ENCODE data around the gene RNASE11. TPM values are rescaled to one million over a fixed set of nuclear protein-coding genes. Genes with fewer than 3 reads are reported as not detected.
"Not testable (repeated sequence)": the region's sequence is repeated elsewhere in the genome, so short reads cannot be mapped to it uniquely, and the experiment has no call there.

Gene RNASE11
- polyA plus RNA-seq, 1 donor (not counting 4 experiments of a cell fraction or from before 2014, with no cell fraction given): not detected

- H3K36me3 ChIP-seq (ENCODE audit: control insufficient read depth in 2 of 2, extremely low read depth in 1 of 2, insufficient read depth in 2 of 2, low read length in 2 of 2): no peaks in the 10 kb centered on the region
- H3K79me2 ChIP-seq (ENCODE audit: control insufficient read depth, insufficient read depth, low read length): no peaks in the 10 kb centered on the region
- no peak for FAIRE-seq
- H3K9ac ChIP-seq (ENCODE audit: control insufficient read depth, extremely low read depth, insufficient read depth, low read length): no peak overlapping the region
- H2AFZ ChIP-seq (ENCODE audit: control insufficient read depth, low read length): no peak overlapping the region
- dilution Hi-C loops (cut with MboI; ENCODE audit: extremely low pct_ligation_motif_present, low sequenced_read_pairs): no loop called here
- no peak overlapping the region for H3K4me3 ChIP-seq (ENCODE audit: control insufficient read depth in 2 of 3, extremely low read depth in 1 of 3, insufficient read depth in 2 of 3, low read depth in 1 of 3, low read length in 3 of 3)
- H4K20me1 ChIP-seq (ENCODE audit: control insufficient read depth, extremely low read depth, insufficient read depth, low read length): no peaks in the 10 kb centered on the region
- no peaks in the 10 kb centered on the region for H3K27me3 ChIP-seq (ENCODE audit: control insufficient read depth, extremely low read depth, insufficient read depth, low read length)
- no peak for DNase-seq (ENCODE audit: low read depth, low spot score)
- TF ChIP-seq EZH2 (IDR thresholded peaks at IDR 0.05; ENCODE audit: low read length): no peak
- TF ChIP-seq CTCF (optimal IDR thresholded peaks at IDR 0.05 in 1 of 3, IDR thresholded peaks at IDR 0.05 in 1 of 3, conservative IDR thresholded peaks at IDR 0.05 in 1 of 3; ENCODE audit: extremely low read depth in 1 of 3, insufficient read depth in 2 of 3, low read length in 3 of 3): no peak
- H3K4me2 ChIP-seq (ENCODE audit: control insufficient read depth, extremely low read depth, insufficient read depth, low read depth, low read length): no peak overlapping the region
- no peaks in the 10 kb centered on the region for H3K4me1 ChIP-seq (ENCODE audit: control insufficient read depth, extremely low read depth, insufficient read depth, low read length)
- H3K9me1 ChIP-seq (ENCODE audit: control insufficient read depth, extremely low read depth, insufficient read depth, low read length): no peaks in the 10 kb centered on the region
- no peaks in the 10 kb centered on the region for H3K9me3 ChIP-seq (ENCODE audit: control insufficient read depth, low read depth, low read length)
- no peak overlapping the region for H3K27ac ChIP-seq (ENCODE audit: control insufficient read depth, insufficient read depth, low read length)
Observed at GRCh38 chr14:20620798-20621478, 33.1 kb upstream of the RNASE11 start.

- FAIRE-seq; dilution Hi-C loops (cut with MboI; ENCODE audit: extremely low pct_ligation_motif_present, low sequenced_read_pairs); H3K4me2 ChIP-seq (ENCODE audit: control insufficient read depth, extremely low read depth, insufficient read depth, low read depth, low read length): not testable (repeated sequence)
Observed at GRCh38 chr14:20619688-20620087, 31.9 kb upstream of the RNASE11 start.

GRCh38 chr14:20618271-20618749 is 30.5 kb upstream of the RNASE11 start:
- dilution Hi-C loops (cut with MboI; ENCODE audit: extremely low pct_ligation_motif_present, low sequenced_read_pairs): no loop called here
- Histone ChIP-seq H3K9me1 (ENCODE audit: control insufficient read depth, extremely low read depth, insufficient read depth, low read length) (no peaks in the 10 kb centered on the region), H2AFZ (ENCODE audit: control insufficient read depth, low read length) (no peak overlapping the region), H3K4me3 (ENCODE audit: control insufficient read depth in 2 of 3, extremely low read depth in 1 of 3, insufficient read depth in 2 of 3, low read depth in 1 of 3, low read length in 3 of 3) (no peak overlapping the region), H3K4me2 (ENCODE audit: control insufficient read depth, extremely low read depth, insufficient read depth, low read depth, low read length) (no peak overlapping the region), H3K27ac (ENCODE audit: control insufficient read depth, insufficient read depth, low read length) (no peak overlapping the region), H3K9me3 (ENCODE audit: control insufficient read depth, low read depth, low read length) (no peaks in the 10 kb centered on the region), H4K20me1 (ENCODE audit: control insufficient read depth, extremely low read depth, insufficient read depth, low read length) (no peaks in the 10 kb centered on the region), H3K79me2 (ENCODE audit: control insufficient read depth, insufficient read depth, low read length) (no peaks in the 10 kb centered on the region), H3K27me3 (ENCODE audit: control insufficient read depth, extremely low read depth, insufficient read depth, low read length) (no peaks in the 10 kb centered on the region), H3K9ac (ENCODE audit: control insufficient read depth, extremely low read depth, insufficient read depth, low read length) (no peak overlapping the region), H3K36me3 (ENCODE audit: control insufficient read depth in 2 of 2, extremely low read depth in 1 of 2, insufficient read depth in 2 of 2, low read length in 2 of 2) (no peaks in the 10 kb centered on the region), H3K4me1 (ENCODE audit: control insufficient read depth, extremely low read depth, insufficient read depth, low read length) (peaks cover 5% of the 10 kb centered on the region)
- FAIRE-seq (no peak), DNase-seq (ENCODE audit: low read depth, low spot score) (no peak)
- TF ChIP-seq EZH2 (IDR thresholded peaks at IDR 0.05; ENCODE audit: low read length): no peak
- TF ChIP-seq CTCF (optimal IDR thresholded peaks at IDR 0.05 in 1 of 3, IDR thresholded peaks at IDR 0.05 in 1 of 3, conservative IDR thresholded peaks at IDR 0.05 in 1 of 3; ENCODE audit: extremely low read depth in 1 of 3, insufficient read depth in 2 of 3, low read length in 3 of 3): no peak

More at GRCh38 chr14:20619688-20620087, 31.9 kb upstream of the RNASE11 start:
- H3K4me3 ChIP-seq (ENCODE audit: control insufficient read depth in 2 of 3, extremely low read depth in 1 of 3, insufficient read depth in 2 of 3, low read depth in 1 of 3, low read length in 3 of 3); H3K9ac ChIP-seq (ENCODE audit: control insufficient read depth, extremely low read depth, insufficient read depth, low read length); H2AFZ ChIP-seq (ENCODE audit: control insufficient read depth, low read length); H3K27ac ChIP-seq (ENCODE audit: control insufficient read depth, insufficient read depth, low read length); H3K36me3 ChIP-seq (ENCODE audit: control insufficient read depth in 2 of 2, extremely low read depth in 1 of 2, insufficient read depth in 2 of 2, low read length in 2 of 2); H3K27me3 ChIP-seq (ENCODE audit: control insufficient read depth, extremely low read depth, insufficient read depth, low read length); H3K79me2 ChIP-seq (ENCODE audit: control insufficient read depth, insufficient read depth, low read length); H3K9me3 ChIP-seq (ENCODE audit: control insufficient read depth, low read depth, low read length); H3K4me1 ChIP-seq (ENCODE audit: control insufficient read depth, extremely low read depth, insufficient read depth, low read length); DNase-seq (ENCODE audit: low read depth, low spot score); H4K20me1 ChIP-seq (ENCODE audit: control insufficient read depth, extremely low read depth, insufficient read depth, low read length); H3K9me1 ChIP-seq (ENCODE audit: control insufficient read depth, extremely low read depth, insufficient read depth, low read length): not testable (repeated sequence)
